Epithelial cell of esophagus (primary cell): ENCODE data around the gene IQSEC1.

Source experiments
- DNase-seq: peaks from one replicate; pipeline ENCODE4 v3.0.0; 2010; ENCODE audit warnings: low read depth
- H3K4me3 ChIP-seq: 2 replicates; pipeline ENCODE4 v1.5.1; 2011; ENCODE audit warnings: mild to moderate bottlenecking, low read length, control low read depth
- CTCF ChIP-seq: IDR thresholded peaks from 2 replicates; pipeline ENCODE4 v1.5.1; 2011; ENCODE audit warnings: low read depth, mild to moderate bottlenecking, low read length, control low read depth, inconsistent platforms; ENCODE audit not compliant: insufficient read depth; ENCODE audit errors: missing control alignments

Gene IQSEC1

GRCh38 chr3:13111873-13112520, 38.8 kb upstream of the IQSEC1 start:
- no peak for TF ChIP-seq CTCF
- H3K4me3 ChIP-seq: no peak overlapping the region
- no peak for DNase-seq

- DNase-seq: no peak
- no peak overlapping the region for H3K4me3 ChIP-seq
- no peak for TF ChIP-seq CTCF
Observed at GRCh38 chr3:13111173-13111872, 38.1 kb upstream of the IQSEC1 start.

GRCh38 chr3:13110678-13111116, 37.5 kb upstream of the IQSEC1 start:
- peak; percentile 30 for DNase-seq
- no peak for TF ChIP-seq CTCF
- H3K4me3 ChIP-seq: no peak overlapping the region

GRCh38 chr3:13109516-13109915, 36.3 kb upstream of the IQSEC1 start:
- DNase-seq: no peak
- H3K4me3 ChIP-seq: no peak overlapping the region
- TF ChIP-seq CTCF: no peak

GRCh38 chr3:13108861-13109260, 35.6 kb upstream of the IQSEC1 start:
- no peak for DNase-seq
- H3K4me3 ChIP-seq: no peak overlapping the region
- TF ChIP-seq CTCF: no peak

- no peak overlapping the region for H3K4me3 ChIP-seq
- TF ChIP-seq CTCF: no peak
- DNase-seq: no peak
Observed at GRCh38 chr3:13107661-13108060, 34.4 kb upstream of the IQSEC1 start.
